ENCODE results near the gene SGCA.

Gene SGCA

DNA sequence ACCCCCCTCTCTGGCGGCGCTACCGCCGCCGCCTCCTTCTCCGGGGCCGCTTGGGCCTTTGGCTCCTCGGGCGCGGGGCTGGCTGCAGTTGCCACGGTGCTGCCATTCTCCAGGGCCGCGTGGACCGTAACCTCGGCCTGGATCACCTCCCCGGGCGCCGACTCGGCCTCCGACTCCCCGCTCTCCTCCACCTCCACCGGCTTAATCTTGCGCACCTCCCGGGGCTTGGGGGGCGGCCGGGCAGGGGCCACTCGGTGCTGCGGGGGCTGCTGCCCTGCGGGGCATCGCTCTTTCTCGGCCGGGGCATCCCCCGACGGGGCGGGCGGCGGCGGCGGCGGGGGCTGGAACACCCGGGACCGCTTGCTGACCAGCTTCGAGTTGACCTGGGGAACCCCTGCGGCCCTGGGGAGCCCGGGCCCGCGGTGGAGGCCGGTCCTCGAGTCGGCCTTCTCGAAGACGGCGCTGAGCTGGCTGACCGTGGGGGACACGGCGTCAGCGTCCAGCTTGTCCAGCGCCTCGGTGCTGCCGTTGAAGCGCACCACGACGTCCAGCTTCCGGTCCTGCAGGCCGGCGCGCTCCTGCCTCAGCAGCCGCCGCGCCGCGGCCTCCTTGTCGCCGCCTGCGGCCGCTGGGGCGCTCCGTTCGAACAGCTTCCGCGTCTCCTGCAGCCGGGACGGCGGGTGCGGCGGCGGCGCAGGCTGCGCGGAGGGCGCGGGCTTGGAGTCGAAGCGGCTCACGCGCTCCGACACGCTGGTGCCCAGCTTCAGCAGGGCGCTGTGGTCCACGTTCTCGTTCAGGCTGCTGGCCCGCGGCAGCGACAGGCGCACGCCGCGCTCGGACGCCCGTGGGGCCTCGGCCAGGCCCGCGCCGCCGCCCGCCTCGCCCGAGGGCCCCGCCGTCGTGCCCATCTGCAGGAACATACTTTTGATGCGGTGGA lies 16.1 kb upstream of the SGCA start:
- DNase-seq (peak; percentile 62), ATAC-seq (no peak)

DNA sequence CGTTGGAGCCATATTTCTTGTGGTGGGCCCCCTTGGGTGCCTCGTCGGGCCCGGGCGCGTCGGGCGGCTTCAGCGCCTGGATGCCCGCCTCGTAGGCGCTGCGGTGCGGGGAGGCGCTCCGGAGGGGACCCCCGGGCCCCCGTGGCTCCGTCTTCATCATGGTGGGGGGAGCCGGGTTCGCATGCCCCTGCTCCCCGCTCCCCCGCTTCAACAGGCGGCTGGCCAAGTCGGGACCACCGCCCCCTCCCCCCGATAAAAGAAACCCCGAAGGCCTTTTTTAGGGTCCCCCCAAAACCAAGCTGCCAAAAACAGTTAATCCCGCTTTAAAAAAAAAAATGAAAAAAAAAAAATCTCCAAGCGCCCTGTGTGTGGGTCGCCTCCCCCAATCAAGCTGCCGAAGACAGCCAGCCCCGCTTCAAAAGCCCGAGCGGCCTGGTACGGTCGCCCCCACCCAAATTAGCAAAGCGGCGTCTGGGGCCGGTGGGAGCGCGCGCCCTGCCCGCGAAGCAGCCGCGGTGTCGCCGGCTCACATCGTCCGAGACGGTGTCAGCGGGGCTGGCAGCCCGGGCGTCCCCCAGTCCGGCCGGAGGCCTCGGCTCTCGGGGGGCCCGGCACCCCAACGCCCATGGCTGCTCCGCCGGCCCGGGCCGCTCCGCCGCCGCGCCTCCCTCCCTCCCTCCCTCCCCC lies 15.3 kb upstream of the SGCA start, which contains the start of gene PPP1R9B:
PPP1R9B (minus strand) TSS at position 324 of the 687 bp plus-strand sequence; CDS start at position 160, 164 bp downstream.
- ATAC-seq (no peak), DNase-seq (peak; percentile 14)

DNA sequence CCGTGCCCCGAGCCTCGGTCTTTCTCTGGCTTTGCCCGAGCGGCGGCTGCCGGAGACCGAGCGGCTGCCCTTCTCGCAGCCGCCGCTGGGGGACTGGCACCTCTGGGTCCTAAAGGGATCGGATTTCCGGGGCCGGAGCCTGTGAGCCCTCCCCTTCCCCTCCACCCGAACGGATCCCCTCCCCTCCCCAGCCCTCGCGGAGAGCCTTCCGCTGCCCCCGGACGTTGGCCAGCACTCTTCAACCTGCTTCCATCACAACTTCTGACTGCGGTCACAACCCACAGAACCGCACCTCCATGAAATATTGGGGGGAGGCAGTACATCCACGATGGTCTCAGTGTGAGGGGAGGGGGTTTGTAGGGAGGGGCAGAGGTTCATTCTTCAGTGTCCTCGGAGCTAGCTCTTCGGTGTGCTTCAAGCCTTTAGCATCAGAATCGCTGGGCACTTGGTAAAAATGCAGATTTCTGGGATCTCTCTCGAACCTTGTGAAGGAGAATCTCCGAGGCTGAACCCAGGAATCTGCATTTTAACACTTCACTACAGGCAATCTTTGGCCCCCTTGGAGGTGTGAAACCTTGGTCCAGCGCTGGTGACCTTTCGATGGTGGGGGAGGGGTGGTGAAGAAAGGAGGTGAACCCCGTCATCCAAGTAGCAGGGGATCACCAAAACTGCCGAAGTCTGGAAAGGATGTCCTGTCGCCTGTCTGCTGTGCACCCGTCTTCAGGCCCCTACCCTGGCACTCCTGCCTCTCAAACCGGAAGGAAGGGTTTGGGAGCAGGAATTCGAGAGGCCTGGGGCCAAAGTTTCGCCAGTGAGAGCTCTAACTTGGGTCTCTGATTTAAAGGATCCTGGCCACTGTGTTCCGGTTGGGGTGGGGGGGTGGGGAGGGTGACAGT lies 14.5 kb upstream of the SGCA start:
- peak; percentile 92 for DNase-seq
- ATAC-seq, result peak; percentile 67

DNA sequence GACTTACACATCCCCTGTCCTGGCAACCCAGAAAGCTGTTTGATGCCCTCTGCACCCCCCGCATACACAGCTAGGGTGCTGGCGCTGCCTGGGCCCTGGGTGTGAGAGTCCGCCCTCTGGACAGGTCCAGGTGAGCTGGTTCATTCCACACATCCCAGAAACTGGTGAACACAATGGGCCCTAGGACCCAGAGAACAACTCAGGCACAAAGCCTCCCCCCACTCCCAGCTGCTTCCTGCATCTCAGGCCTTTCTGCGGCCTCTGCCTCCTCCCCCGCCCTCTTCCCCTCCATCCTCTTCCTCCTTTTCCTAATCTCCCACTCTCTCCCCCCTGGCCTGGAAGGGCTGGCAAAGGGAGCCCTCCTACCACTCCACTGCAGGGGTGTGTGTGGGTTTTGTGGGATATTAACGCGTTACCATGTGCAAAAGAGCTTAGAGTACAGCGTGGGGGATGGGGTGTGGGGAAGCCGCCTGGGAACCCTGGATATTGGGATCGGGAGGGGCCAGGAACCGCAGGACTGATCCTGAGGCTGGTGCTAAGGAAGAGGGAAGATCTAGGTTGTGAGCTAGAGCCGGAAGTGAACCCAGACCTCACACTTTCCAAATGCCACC lies 13.8 kb upstream of the SGCA start:
- ATAC-seq (peak; percentile 4), DNase-seq (peak; percentile 63)

DNA sequence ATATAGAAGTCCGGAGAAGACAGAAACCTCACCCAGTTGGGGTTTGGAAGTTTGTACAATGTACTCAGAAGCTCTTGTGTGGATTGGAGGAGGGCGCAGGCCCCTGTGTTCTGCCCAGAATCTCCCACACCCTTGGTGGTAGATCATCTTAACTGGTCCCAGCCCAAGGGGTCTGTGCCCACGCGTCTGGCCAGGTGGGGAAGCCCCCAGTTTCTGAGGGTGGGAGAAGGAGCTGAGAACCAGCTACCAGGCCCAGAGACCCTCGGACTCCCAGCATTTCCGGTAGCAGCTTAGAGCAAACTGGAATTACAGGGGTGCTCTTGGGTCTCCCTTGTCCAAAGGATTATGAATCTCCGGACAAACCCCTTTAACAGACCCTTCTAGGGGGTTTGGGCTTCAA lies 13.1 kb upstream of the SGCA start:
- peak; percentile 7 for DNase-seq
- no peak for ATAC-seq

DNA sequence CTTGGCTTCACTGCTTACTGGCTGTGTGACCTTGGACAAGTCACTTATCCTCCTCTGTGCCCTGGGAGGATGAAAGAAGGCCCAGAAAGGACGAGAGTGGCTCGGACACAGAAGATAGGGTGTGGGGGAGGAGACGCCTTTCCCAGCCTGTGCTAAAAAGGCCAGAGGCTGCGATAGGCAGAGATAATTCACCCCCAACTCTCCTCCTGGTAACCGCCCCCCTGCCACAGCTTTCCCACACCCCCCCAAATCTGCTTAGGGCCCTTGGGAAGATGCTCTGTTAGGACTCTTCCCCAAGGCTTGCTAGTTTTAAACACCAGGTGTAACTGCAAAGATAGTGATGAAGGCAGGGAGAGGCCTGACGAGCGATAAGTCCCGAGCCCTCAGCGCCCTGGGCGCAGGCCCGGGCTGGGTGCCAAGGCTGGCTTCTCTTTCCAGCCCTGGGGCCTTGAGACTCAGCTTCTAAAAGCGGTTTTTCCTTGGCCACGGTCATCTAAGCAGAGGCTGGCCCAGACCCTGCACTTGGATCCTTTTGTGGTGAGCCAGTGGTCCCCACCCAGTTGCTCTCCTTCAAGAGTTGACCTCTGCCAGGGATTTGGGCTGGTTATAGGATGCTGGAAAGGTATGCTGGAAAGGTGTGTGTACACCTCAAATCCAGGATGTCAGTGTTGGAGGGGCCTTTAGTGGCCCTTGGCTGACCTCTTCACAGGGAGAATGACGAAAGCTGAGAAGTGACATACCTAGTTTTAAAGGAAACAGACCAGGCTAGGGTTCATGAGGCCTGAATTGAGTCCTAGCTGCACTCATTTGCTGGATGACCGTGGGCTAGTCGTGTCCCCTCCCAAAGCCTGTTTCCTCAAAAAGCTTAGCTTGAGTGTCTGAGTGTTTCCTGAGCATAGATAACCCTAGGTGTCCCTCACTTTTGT lies 11.9 kb upstream of the SGCA start:
- ATAC-seq (no peak), DNase-seq (no peak)

DNA sequence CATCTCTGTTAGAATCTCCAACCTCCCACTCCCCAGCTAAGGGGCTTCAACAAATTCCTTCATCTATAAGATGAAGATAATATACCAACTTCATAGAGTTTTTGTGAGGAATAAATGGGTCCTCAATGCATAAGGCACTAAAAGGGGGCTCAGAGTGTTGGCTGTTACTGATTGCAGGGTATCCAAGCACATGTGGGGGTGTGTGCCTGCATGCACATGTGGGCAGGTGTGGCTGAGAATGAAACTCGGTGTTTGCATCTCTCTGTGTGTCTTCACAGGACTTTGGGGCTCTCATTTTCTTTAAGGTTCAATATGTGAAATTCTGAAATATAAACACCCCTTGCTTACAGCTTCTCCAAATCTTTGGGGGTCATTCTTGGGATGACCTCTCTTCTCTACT lies 11.2 kb upstream of the SGCA start:
- no peak for DNase-seq
- no peak for ATAC-seq

DNA sequence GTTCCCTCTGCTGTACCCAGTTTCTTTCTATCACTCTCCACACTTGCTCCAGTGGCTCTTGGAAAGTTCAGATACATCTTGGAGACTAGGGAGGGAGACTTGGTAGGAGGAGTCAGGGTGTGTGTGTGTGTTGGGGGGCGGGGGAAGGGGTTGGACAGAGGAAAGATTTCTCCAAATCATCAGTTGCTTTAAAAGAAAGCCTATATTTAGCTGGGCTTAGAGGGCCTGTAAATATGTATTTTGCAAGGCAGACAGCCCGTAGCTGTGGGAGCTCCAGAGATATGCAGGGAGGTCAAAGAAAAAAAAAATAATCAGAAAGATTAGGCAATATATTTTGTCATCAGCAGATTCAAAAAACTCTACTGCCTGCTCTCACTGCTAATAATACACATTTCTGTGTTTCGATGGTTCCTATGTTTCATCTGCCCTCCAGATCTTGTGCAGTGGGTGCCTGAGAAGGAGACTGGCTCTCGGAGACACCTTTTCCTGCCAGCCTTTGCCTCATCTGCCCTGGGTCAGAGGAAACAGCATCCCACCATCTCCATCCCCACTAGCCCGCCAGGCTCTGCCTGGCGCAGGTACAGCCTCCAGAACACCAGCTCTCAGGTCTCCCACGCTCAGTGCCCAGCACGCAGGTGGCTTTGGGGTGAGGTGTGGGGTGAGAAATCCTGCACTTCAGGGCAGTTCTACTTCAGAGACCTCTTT lies 10.5 kb upstream of the SGCA start:
- no peak for DNase-seq
- ATAC-seq, result no peak

DNA sequence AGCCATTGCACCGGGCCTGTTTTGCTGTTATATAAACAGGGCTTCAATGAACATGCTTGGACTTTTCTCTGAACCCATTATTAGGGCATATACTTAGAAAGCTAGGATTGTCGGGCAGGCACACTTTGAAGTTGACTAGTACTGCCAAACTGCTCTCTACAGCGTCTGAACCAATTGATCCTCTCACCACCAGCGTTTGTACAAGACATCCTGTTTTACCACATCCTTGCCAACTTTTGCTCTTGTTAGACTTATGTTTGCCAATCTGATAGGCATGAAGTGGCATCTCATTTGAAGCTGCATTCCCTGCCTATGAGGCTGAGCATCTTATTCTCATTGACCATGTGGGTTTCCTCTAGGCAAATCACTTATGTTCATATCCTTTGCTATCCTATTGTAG lies 7.9 kb upstream of the SGCA start:
- DNase-seq, result no peak
- ATAC-seq, result no peak

DNA sequence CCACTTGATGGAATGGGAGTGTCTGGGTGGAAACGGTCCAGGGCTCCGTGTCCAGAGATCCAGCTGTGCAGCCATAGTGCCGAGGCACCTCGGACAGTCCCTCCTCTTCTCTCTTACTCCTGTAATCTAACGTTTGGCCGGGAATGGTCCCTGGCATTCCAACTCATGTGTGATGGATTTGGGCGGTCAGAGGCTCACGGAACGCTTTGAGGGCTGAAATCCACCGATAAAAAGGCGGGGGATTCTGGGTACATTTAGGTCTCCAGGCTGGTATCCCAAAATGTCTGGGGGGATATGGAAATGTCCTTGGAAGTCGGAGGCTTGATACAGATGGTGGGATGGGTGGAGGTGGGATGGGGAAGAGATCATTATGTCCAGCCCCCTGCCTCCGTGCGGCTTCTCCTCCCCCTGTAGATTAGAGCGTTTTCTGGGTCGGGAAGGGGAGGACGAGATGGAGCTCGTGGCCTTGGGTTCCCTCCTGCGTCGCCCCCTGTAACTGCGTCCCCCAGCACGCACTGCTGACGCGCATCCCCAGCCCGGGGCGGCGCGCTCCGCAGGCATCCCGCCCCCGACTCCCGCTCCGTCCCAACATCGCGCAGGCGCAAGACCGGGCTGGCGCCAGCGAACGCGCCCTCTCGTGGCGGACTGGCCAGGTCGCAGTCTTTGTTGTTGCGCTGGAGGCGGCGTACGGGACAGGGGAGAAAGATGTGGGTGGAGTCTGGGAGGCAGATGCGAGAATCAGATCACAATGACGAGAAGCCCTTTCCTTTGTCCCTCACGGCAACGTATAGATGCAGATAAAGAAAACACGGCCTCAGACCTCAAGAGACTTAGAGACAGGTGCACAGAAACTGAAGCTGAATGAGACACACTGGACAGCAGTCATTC lies 4.5 kb upstream of the SGCA start:
- ATAC-seq (peak; percentile 94), DNase-seq (peak; percentile 98)

DNA sequence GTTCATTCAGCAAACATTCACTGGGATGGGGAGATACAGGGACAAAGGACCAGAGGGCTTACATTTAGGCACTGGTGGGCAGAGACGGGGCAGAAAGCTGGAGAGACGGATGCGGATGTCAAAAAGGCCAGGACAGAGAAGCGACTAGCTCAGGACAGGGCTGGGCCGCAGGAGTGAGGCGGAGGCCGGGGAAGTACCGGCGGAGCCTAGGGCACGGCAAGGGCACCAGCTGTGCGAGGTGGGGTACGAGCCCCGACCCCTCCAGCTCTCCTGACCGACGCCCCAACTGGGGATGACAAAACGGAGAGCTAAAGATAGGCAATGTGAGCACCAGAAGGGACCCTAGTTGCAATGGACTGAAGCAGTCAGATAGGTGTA lies 3.9 kb upstream of the SGCA start:
- ATAC-seq (no peak), DNase-seq (no peak)

DNA sequence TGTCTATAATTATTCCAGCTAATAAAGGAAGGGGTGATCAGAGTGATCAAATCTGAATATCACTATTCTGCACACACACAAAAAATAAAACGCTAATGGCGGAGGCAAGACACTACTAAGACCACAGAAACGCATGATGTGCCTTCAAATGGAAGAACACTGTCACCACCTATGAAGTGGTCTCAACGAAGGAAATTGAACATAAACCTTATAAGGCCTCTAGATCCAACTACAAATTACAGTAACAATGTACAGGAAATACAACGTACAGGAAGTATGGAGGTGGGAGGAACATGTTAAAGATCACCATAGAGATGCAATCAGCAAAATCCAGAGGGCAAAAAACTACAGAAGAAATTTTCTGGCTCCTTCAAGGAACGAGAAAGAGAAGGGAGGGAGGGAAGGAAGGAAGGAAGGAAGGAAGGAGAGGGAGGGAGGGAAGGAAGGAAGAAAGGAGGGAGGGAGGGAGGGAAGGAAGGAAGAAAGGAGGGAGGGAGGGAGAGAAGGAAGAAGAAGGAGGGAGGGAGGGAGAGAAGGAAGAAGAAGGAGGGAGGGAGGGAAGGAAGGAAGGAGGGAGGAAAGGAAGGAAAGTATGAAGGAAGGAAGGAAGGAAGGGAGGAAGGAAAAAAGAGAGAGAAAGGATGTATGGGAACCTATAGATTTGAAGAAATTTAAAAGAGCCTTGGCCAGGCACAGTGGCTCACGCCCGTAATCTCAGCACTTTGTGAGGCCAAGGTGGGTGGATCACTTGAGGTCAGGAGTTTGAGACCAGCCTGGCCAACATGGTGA lies 3.1 kb upstream of the SGCA start:
- ATAC-seq (peak; percentile 14), DNase-seq (no peak)

DNA sequence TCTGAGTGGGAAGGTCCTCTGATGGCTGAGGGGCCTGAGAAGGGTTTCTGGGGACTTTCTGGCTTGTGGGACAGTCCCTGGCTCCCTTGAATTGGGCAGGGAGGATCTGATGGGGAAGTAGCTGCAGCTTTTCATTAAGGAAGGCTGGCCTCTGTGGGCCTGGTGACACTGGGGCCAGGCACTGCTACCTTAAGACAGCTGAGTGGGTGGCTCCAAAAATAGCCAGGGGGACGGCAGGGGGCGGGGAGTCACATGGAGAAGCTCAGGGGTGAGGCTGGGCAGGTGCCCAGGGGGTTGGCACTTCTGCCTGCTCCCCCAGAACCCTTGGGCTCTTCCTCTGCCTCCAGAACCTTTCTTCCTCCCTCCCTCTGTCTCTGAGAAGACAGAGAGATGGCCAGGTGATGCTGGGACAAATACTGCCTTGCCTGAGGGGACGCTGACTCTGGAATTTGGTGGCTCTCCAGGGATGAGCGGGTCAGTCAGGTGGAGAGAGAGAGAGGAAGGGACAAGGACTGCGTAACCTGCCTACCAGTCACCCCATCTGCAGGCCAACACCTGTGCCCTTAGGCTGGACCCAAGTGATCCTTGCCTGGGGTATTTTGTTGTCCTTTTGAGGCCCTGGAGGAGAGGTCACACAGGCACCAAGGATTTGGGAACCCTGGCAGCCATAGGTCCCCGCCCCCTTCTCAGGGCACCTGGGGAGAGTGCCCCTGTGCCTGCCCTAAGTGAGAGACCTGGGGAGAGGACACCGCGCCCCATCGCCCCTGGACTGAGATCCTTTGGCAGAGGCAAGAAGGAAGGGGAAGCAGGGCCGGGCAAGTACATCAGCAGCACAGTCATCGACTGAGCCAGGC lies 1.7 kb upstream of the SGCA start:
- ATAC-seq (peak; percentile 19), DNase-seq (peak; percentile 58)

DNA sequence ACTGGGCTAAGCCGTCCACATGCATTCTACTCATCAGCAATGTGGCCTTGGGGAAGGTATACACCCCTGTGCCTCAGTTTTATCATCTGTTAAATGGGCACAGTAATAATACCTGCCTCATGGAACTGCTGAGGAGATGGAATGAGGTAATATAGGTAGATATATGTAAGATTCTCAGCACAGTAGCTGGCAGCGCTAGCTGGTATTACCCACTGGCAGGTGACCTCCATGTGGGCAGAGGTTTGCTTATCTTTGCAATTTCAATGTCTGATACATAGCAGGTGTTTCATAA lies 1.2 kb upstream of the SGCA start:
- ATAC-seq (no peak), DNase-seq (no peak)

DNA sequence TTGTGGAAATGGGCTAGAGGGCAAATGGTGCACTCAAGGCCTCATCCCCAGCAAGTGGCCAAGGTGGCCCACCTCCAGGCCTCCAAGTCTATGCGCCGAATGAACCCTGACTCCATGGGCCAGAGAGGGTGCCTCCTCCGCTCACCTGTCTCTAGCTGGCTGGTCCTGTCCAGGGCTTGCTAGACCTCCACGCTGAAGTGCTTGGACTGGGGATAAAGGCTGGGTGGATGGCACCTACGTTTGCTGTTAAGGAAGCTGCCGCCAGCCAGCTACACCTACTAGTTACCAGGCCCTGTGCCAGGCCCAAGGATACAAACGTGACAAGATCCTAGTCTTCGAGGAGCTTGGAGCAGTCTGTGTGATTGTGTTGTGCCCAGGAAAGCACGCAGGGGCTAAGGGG lies 739 bp upstream of the SGCA start:
- no peak for ATAC-seq
- no peak for DNase-seq

DNA sequence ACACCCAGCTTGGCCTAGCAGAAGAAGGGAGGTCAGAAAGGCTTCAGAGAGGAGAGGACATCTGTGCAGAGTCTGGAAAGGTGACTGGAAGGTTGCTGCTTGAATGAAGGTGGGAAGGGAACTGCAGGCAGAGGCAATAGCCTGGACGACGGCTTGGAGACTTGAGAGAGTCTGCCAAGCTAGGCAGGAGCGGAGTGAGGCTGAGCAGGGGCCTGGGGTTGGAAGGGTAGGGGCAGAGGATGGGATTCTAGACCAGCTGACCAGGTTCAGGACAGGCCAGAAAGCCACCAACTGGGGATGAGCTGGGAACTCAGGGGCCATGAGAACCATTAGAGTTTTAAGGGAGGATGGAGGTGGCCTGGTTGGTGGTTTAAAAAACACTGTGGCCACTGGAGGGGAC lies 339 bp upstream of the SGCA start:
- ATAC-seq (no peak), DNase-seq (no peak)

DNA sequence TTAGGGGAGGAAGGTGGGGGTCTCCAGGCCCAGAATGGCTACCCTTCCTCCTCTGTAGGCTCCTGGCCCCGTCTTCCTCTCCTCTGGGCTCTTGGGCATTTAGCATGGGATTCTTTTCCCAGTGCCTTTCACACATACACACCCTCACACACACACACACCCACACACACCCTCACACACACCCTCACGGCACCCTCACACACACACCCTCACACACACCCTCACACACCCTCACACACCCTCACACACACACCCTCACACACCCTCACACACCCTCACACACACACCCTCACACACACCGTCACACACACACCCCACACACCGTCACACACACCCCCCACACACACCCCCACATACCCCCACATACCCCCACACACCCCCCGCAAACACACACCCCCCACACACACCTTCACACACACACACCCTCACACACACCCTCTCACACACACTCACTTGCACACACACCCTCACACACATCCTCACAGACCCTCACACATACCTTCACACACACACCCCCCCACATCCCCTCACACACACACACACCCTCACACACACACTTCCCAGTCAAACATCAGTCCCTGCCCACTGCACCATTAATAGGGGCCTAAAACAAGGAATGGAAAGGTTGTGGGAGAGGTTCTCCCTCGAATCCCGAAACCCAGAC lies 845 bp downstream of the SGCA start:
- no peak for DNase-seq
- no peak for ATAC-seq

All from stimulated activated naive CD8-positive, alpha-beta T cell treated with anti-CD3 and anti-CD28 coated beads, Interleukin-15, Interleukin-2, amounts not matched to agents 100 U/mL and 50 U/mL, for 24 hours (primary cell).